Fibroblast of mammary gland (primary cell): ENCODE results near the gene ZER1.

Experiments
- DNase-seq: peaks from one replicate; pipeline ENCODE4 v3.0.0-alpha.2; 2010; ENCODE audit warnings: low read depth
- H3K4me3 ChIP-seq: 2 replicates; pipeline ENCODE4 v1.5.1; 2011; ENCODE audit warnings: low read depth, mild to moderate bottlenecking, low read length, moderate library complexity; ENCODE audit not compliant: control insufficient read depth
- TF ChIP-seq, protein P1 (sequence below): conservative IDR thresholded peaks from 2 replicates; pipeline ENCODE4 v1.5.1; 2011; ENCODE audit warnings: low read depth, low read length, inconsistent platforms; ENCODE audit not compliant: control insufficient read depth, insufficient read depth

Gene ZER1

DNA sequence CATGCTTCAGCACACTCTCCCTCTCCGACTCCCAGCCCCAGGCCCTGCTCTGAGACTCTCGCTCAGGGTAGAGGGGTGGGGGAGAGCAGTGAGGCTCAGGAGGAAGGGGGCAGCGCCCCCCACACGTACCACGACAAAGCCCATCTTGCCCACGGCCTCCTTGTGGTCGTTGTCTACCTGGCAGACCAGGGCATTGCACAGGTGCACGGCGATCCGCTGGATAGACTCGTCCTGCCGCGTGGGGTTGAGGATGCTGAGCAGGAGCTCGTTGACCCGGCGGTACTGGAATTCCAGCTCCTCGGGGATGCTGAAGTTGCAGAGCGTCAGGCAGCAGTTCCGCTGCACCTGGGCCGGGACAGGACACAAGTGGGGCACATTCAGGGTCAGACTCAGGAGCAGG is 29.3 kb downstream of the ZER1 start:
- H3K4me3 ChIP-seq: no peak overlapping the region
- no peak for DNase-seq
- TF ChIP-seq, protein P1, sequence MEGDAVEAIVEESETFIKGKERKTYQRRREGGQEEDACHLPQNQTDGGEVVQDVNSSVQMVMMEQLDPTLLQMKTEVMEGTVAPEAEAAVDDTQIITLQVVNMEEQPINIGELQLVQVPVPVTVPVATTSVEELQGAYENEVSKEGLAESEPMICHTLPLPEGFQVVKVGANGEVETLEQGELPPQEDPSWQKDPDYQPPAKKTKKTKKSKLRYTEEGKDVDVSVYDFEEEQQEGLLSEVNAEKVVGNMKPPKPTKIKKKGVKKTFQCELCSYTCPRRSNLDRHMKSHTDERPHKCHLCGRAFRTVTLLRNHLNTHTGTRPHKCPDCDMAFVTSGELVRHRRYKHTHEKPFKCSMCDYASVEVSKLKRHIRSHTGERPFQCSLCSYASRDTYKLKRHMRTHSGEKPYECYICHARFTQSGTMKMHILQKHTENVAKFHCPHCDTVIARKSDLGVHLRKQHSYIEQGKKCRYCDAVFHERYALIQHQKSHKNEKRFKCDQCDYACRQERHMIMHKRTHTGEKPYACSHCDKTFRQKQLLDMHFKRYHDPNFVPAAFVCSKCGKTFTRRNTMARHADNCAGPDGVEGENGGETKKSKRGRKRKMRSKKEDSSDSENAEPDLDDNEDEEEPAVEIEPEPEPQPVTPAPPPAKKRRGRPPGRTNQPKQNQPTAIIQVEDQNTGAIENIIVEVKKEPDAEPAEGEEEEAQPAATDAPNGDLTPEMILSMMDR: no peak

- no peak overlapping the region for H3K4me3 ChIP-seq
- TF ChIP-seq, protein P1: no peak
Observed at GRCh38 chr9:128735373-128735772, 36.4 kb downstream of the ZER1 start.

DNA sequence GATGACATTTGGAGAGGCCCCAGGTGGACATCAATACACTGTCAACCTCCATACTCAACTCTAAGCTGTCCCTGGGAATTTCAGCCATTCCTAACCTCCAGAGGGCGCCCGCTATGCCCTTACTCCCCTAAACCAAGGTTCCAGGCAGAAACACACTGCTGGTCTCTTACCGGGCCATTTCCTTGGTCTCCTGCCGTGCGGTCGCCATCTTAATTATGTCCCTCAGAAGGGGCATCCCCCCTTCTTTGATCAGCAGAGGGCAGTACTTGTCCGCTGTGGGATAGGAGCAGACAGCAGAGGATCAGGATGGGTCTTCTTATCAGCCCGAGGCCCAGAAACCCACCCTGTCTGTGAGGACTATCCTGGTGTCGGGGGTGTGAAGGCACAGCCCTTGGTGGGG is 38.5 kb downstream of the ZER1 start:
- TF ChIP-seq, protein P1: peak; percentile 83
- peak; percentile 79 for DNase-seq
- H3K4me3 ChIP-seq: no peak overlapping the region

More at GRCh38 chr9:128735373-128735772, 36.4 kb downstream of the ZER1 start:
- no peak for DNase-seq

DNA sequence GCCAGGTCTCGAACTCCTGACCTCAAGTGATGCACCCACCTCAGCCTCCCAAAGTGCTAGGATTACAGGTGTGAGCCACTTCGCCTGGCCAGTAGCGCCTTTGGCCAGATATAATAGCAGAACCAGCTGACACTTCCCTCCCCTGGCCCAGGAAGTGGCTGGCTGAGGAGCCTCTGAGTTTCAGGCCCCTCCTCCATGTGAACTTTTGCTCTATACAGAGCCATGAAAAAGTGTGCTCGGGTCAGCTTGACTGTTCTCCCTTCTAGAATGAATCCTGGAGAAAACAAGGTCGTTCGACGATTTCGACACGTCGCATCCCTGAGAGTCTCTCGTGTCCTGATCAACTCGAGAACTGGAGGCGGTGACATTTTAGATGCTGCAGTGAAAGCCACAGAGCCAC is 39.2 kb downstream of the ZER1 start:
- no peak for DNase-seq
- no peak overlapping the region for H3K4me3 ChIP-seq
- TF ChIP-seq, protein P1: no peak

DNA sequence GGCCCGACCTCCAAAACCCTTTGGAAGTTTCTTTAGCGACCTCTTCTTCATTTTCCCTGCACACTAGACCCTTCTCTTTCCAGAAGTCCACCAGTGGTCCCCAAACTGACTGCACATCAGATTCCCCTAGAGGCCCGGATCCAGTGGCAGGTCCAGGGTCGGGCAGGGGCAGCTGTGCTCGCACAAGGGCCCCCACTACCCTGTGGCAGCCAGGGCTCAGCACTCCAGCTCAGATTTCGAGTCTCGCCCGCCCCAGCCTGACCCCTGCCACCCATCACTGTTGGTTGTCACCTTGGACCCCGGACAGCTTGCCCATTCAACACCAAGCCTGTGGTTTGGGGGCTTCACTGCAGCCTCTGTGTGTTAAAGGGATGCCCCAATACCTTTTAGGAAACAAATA is 40.0 kb downstream of the ZER1 start:
- TF ChIP-seq, protein P1: no peak
- no peak overlapping the region for H3K4me3 ChIP-seq
- no peak for DNase-seq

DNA sequence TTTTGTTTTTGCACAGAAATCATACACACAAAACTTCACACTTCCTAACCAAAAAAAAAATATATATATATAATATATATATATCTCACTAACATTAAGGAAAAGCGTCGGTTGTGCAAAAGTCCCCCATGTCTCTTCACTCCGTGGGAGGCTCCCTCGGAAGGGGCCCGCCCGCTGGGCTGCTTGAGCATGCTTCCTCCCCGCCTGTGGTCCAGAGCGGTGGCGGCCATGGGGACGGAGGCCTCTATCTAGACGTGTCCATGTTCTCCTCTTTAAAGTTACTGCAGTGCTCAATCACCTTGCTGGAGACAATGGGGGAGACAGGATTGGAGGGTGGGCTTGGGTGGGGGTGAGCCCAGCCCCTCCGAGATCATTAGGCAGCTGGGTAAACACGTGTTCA is 40.6 kb downstream of the ZER1 start:
- no peak overlapping the region for H3K4me3 ChIP-seq
- no peak for DNase-seq
- TF ChIP-seq, protein P1: no peak
